ENCODE measurements around the gene RBM17.

RBM17 gene

GRCh38 chr10:6072215-6072934, 16.5 kb upstream of the RBM17 start:
- no peak overlapping the region for H3K4me3 ChIP-seq
- peak overlapping the region in 15 of 21 experiments; percentile 0 to 87 (median 43) for H3K27ac ChIP-seq

GRCh38 chr10:6074489-6075301, 14.1 kb upstream of the RBM17 start:
- H3K4me3 ChIP-seq: no peak overlapping the region
- H3K27ac ChIP-seq: peak overlapping the region in 2 of 21 experiments; percentile 32 to 34

GRCh38 chr10:6077071-6077675, 11.7 kb upstream of the RBM17 start:
- H3K27ac ChIP-seq: no peak overlapping the region
- no peak overlapping the region for H3K4me3 ChIP-seq

GRCh38 chr10:6079044-6079443, 9.8 kb upstream of the RBM17 start:
- H3K4me3 ChIP-seq: no peak overlapping the region
- no peak overlapping the region for H3K27ac ChIP-seq

GRCh38 chr10:6080417-6080973, 8.3 kb upstream of the RBM17 start:
- no peak overlapping the region for H3K27ac ChIP-seq

GRCh38 chr10:6082496-6083395, 6.1 kb upstream of the RBM17 start:
- Histone ChIP-seq H3K4me3 (no peak overlapping the region), H3K27ac (peak overlapping the region in 1 of 21 experiments; percentile 51)

More at GRCh38 chr10:6080417-6080973, 8.3 kb upstream of the RBM17 start:
- H3K4me3 ChIP-seq: no peak overlapping the region

- Histone ChIP-seq H3K27ac (peak overlapping the region in 5 of 21 experiments; percentile 5 to 56 (median 7)), H3K4me3 (no peak overlapping the region)
Measured at GRCh38 chr10:6083523-6084475, 5.0 kb upstream of the RBM17 start.

- peak overlapping the region in 1 of 7 experiments; percentile 13 for H3K4me3 ChIP-seq
- H3K27ac ChIP-seq: peak overlapping the region in 16 of 21 experiments; percentile 10 to 72 (median 52)
Measured at GRCh38 chr10:6086375-6087233, 2.2 kb upstream of the RBM17 start.

- Histone ChIP-seq H3K4me3 (peak overlapping the region; percentile 70 to 99 (median 94)), H3K27ac (peak overlapping the region; percentile 77 to 98 (median 93))
Measured at GRCh38 chr10:6089334-6090219, 743 bp downstream of the RBM17 start.

GRCh38 chr10:6091630-6092029, 2.8 kb downstream of the RBM17 start:
- H3K4me3 ChIP-seq: no peak overlapping the region
- H3K27ac ChIP-seq: peak overlapping the region in 1 of 21 experiments; percentile 22

GRCh38 chr10:6092731-6093130, 3.9 kb downstream of the RBM17 start:
- no peak overlapping the region for H3K27ac ChIP-seq
- H3K4me3 ChIP-seq: no peak overlapping the region

- Histone ChIP-seq H3K4me3 (no peak overlapping the region), H3K27ac (no peak overlapping the region)
Measured at GRCh38 chr10:6095810-6096570, 7.2 kb downstream of the RBM17 start.

- H3K4me3 ChIP-seq: no peak overlapping the region
- no peak overlapping the region for H3K27ac ChIP-seq
Measured at GRCh38 chr10:6097063-6097462, 8.2 kb downstream of the RBM17 start.

- no peak overlapping the region for H3K27ac ChIP-seq
- no peak overlapping the region for H3K4me3 ChIP-seq
Measured at GRCh38 chr10:6098156-6098555, 9.3 kb downstream of the RBM17 start.

- no peak overlapping the region for H3K27ac ChIP-seq
Measured at GRCh38 chr10:6100370-6100769, 11.5 kb downstream of the RBM17 start.

More at GRCh38 chr10:6100370-6100769, 11.5 kb downstream of the RBM17 start:
- H3K4me3 ChIP-seq: no peak overlapping the region
